Activated B cell treated with CpG ODN at 0.5 μM for 24 hours (primary cell): ENCODE results near the gene SLC44A2. TPM values are rescaled to one million over a fixed set of nuclear protein-coding genes. Genes with fewer than 3 reads are reported as not detected.

Source experiments
- ATAC-seq: fragments of 200-7000 bp; cut with Tn5 transposase; one replicate; pipeline ENCODE4 v1.10.0; 2021; ENCODE audit warnings: low read depth, mild to moderate bottlenecking, moderate library complexity
- CTCF ChIA-PET: fragments of 350-600 bp; sonication (Branson Sonifier 250); formaldehyde crosslinking; loops from one replicate; lab custom pipeline; 2021; ENCODE audit warnings: antibody characterized with exemption; lab: Charles Lee
- POLR2A ChIA-PET: fragments of 350-600 bp; sonication (Branson Sonifier 250); formaldehyde crosslinking; loops from one replicate; lab custom pipeline; 2021; ENCODE audit warnings: antibody characterized with exemption; lab: Charles Lee
- DNase-seq: peaks from one replicate; pipeline ENCODE4 v3.0.0; 2022
- H3K27ac Mint-ChIP-seq: one replicate; pipeline ENCODE4 v1.8.0; 2020; ENCODE audit warnings: mixed read lengths
- H3K27me3 Mint-ChIP-seq: one replicate; pipeline ENCODE4 v1.8.0; 2021; ENCODE audit warnings: mixed read lengths
- H3K36me3 Mint-ChIP-seq: one replicate; pipeline ENCODE4 v1.8.0; 2021; ENCODE audit warnings: low read depth, mixed read lengths
- H3K4me1 Mint-ChIP-seq: one replicate; pipeline ENCODE4 v1.8.0; 2021; ENCODE audit warnings: mixed read lengths
- H3K4me3 Mint-ChIP-seq: one replicate; pipeline ENCODE4 v1.8.0; 2020; ENCODE audit warnings: mild to moderate bottlenecking, mixed read lengths
- H3K9me3 Mint-ChIP-seq: one replicate; pipeline ENCODE4 v1.8.0; 2020; ENCODE audit warnings: mixed read lengths
- intact Hi-C: fragments of 100-400 bp; cut with micrococcal nuclease; formaldehyde crosslinking; loops from one replicate; pipeline ENCODE4 v1.15.1; 2024
- total RNA-seq: library from RNA; stranded (reverse); gene quantifications from 2 replicates; pipeline ENCODE4 v1.2.3, GENCODE V29; 2022
- TF ChIP-seq, protein P1 (sequence below): fragments of 200-600 bp; IDR thresholded peaks from one replicate; pipeline ENCODE4 v1.8.0; 2022; ENCODE audit warnings: antibody characterized with exemption, mild to moderate bottlenecking

The SLC44A2 gene
- total RNA-seq = 195 and 213 TPM in 2 replicates

DNA sequence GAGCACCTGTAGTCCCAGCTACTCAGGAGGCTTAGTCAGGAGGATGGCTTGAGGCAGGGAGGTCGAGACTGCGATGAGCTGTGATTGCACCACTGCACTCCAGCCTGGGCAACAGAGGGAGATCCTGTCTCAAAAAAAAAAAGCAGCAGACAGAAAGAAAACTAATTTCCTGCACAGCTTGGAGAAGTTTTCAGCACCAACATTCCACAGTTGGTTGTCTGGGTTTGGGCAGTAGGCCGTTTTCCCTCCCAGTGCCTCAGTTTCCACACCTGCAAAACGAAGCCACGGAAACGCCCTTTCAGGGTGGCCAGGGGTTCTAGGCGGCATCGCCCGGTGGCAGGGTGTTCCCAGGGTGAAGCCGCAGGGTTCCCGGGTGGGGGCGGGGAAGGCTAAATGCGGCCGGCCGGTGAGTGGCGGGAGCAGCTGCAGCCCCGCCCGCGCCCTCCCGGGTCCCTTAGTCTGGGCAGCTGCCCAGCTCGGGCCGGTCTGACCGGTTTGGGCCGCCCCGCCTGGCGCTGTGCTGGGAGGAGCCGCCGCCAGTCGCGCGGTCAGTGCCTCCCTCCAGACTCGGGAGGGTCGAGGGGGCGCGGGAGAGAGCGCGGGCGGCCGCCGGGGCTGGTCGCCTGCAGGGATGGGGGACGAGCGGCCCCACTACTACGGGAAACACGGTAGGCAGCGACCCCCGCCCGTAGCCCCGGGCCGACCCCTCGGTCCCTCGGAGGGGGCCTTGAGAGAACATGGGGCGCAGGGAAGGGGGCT is at the start of gene SLC44A2:
Gene SLC44A2 (plus strand): TSS at position 551 of the 759 bp plus-strand sequence. CDS start 81 bp downstream, at position 632.
- Mint-ChIP-seq H3K36me3 (peaks cover 55% of the 10 kb centered on the region), H3K27me3 (no peaks in the 10 kb centered on the region), H3K4me1 (peaks cover 37% of the 10 kb centered on the region), H3K9me3 (no peaks in the 10 kb centered on the region), H3K27ac (peak within 1 kb of the TSS; percentile 46), H3K4me3 (peak within 1 kb of the TSS; percentile 16)
- POLR2A ChIA-PET = no interaction called here
- DNase-seq (no peak), ATAC-seq (no peak)
- CTCF ChIA-PET = no interaction called here
- intact Hi-C loops = no loop called here
- TF ChIP-seq, protein P1, sequence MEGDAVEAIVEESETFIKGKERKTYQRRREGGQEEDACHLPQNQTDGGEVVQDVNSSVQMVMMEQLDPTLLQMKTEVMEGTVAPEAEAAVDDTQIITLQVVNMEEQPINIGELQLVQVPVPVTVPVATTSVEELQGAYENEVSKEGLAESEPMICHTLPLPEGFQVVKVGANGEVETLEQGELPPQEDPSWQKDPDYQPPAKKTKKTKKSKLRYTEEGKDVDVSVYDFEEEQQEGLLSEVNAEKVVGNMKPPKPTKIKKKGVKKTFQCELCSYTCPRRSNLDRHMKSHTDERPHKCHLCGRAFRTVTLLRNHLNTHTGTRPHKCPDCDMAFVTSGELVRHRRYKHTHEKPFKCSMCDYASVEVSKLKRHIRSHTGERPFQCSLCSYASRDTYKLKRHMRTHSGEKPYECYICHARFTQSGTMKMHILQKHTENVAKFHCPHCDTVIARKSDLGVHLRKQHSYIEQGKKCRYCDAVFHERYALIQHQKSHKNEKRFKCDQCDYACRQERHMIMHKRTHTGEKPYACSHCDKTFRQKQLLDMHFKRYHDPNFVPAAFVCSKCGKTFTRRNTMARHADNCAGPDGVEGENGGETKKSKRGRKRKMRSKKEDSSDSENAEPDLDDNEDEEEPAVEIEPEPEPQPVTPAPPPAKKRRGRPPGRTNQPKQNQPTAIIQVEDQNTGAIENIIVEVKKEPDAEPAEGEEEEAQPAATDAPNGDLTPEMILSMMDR = no peak

DNA sequence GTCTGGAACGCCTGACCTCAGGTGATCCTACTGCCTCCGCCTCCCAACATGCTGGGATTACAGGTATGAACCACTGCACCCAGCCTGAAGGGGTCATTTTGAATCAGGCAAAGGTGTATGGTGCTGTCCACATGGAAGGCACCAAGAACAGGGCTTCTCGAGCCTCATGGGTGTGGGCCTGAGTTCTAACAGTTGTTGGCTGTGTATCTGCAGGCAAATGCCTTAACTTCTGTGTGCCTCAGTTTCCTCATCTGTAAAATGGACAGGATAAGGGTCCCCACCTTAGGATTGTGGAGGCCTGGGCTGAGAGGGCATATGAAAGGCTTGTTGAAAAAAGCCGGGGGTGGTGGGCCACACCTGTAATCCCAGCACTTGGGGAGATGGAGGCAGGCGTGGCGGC is 47.4 kb upstream of the SLC44A2 start:
- no peak for ATAC-seq
- no peak overlapping the region for H3K27ac Mint-ChIP-seq
- CTCF ChIA-PET = interaction anchor here (9.3 kb wide), 1 partner anchor 68 kb away, joined by 353 read pairs; no protein-coding TSS in a partner anchor
- no peaks in the 10 kb centered on the region for H3K36me3 Mint-ChIP-seq
- no peak overlapping the region for H3K4me3 Mint-ChIP-seq
- POLR2A ChIA-PET = no interaction called here
- H3K27me3 Mint-ChIP-seq = no peaks in the 10 kb centered on the region
- no peak for DNase-seq
- peaks cover 7% of the 10 kb centered on the region for H3K4me1 Mint-ChIP-seq
- TF ChIP-seq, protein P1 = no peak
- H3K9me3 Mint-ChIP-seq = no peaks in the 10 kb centered on the region
- intact Hi-C loops = no loop called here

GRCh38 chr19:10580979-10581631 is 44.2 kb upstream of the SLC44A2 start:
- POLR2A ChIA-PET = interaction anchor here (0.6 to 3.1 kb wide), 14 partner anchors 15 to 121 kb away, joined by 3 to 68 read pairs (median 5); partner anchors contain the start of genes KRI1 and QTRT1
- no peaks in the 10 kb centered on the region for H3K36me3 Mint-ChIP-seq
- no peak overlapping the region for H3K27ac Mint-ChIP-seq
- TF ChIP-seq, protein P1 = peak; percentile 73
- no peak overlapping the region for H3K4me3 Mint-ChIP-seq
- H3K27me3 Mint-ChIP-seq = no peaks in the 10 kb centered on the region
- DNase-seq (peak; percentile 80), ATAC-seq (peak; percentile 100)
- CTCF ChIA-PET = interaction anchor here (0.6 to 9.3 kb wide), 27 partner anchors 9 to 178 kb away, joined by 3 to 353 read pairs (median 4); partner anchors contain the start of genes CDC37 and QTRT1
- H3K4me1 Mint-ChIP-seq = peaks cover 16% of the 10 kb centered on the region
- H3K9me3 Mint-ChIP-seq = no peaks in the 10 kb centered on the region
- intact Hi-C loops = loop anchor here (1.0 kb wide), 4 partner anchors 23 to 118 kb away; no protein-coding TSS in a partner anchor

GRCh38 chr19:10582091-10582490 is 43.3 kb upstream of the SLC44A2 start:
- no peak overlapping the region for H3K4me3 Mint-ChIP-seq
- no peak overlapping the region for H3K27ac Mint-ChIP-seq
- ATAC-seq = no peak
- no peaks in the 10 kb centered on the region for H3K36me3 Mint-ChIP-seq
- H3K4me1 Mint-ChIP-seq = peaks cover 16% of the 10 kb centered on the region
- POLR2A ChIA-PET = interaction anchor here (0.6 to 3.1 kb wide), 8 partner anchors 11 to 122 kb away, joined by 3 to 68 read pairs (median 6); partner anchors contain the start of gene QTRT1
- H3K27me3 Mint-ChIP-seq = no peaks in the 10 kb centered on the region
- H3K9me3 Mint-ChIP-seq = no peaks in the 10 kb centered on the region
- TF ChIP-seq, protein P1 = no peak
- CTCF ChIA-PET = interaction anchor here (0.6 to 9.3 kb wide), 22 partner anchors 8 to 179 kb away, joined by 3 to 353 read pairs (median 4); partner anchors contain the start of genes CDC37 and QTRT1
- intact Hi-C loops = no loop called here
- DNase-seq = no peak
